Esophagus (tissue), 2 donors: ENCODE data around the gene MYO9B. TPM values are rescaled to one million over a fixed set of nuclear protein-coding genes. Genes with fewer than 3 reads are reported as not detected.

Experiments
- H3K27ac ChIP-seq, 2 donors: one replicate each; pipeline ENCODE4 v1.5.1; 2013; ENCODE audit warnings: low read depth in 2 of 2, mild to moderate bottlenecking in 2 of 2, inconsistent platforms in 1 of 2, low read length in 1 of 2, moderate library complexity in 1 of 2
- H3K27me3 ChIP-seq, 2 donors: one replicate each; pipeline ENCODE4 v1.6.1; 2013; ENCODE audit warnings: low read length in 2 of 2, control low read depth in 1 of 2, mild to moderate bottlenecking in 1 of 2; ENCODE audit not compliant: insufficient read depth in 2 of 2, control insufficient read depth in 1 of 2
- H3K36me3 ChIP-seq, 2 donors: one replicate each; pipeline ENCODE4 v1.6.1; 2013; ENCODE audit warnings: low read length in 1 of 2; ENCODE audit not compliant: control insufficient read depth in 2 of 2, insufficient read depth in 2 of 2
- H3K4me1 ChIP-seq, 2 donors: one replicate each; pipeline ENCODE4 v1.6.1; 2013; ENCODE audit warnings: low read length in 1 of 2; ENCODE audit not compliant: control insufficient read depth in 2 of 2, insufficient read depth in 2 of 2
- H3K4me3 ChIP-seq, 2 donors: one replicate each; pipeline ENCODE4 v1.5.1; 2013; ENCODE audit warnings: low read length in 2 of 2, mild to moderate bottlenecking in 2 of 2, low read depth in 1 of 2, moderate library complexity in 1 of 2
- H3K9me3 ChIP-seq, 2 donors: one replicate each; pipeline ENCODE4 v1.6.1; 2013; ENCODE audit warnings: mild to moderate bottlenecking in 2 of 2, low read depth in 1 of 2, low read length in 1 of 2, moderate library complexity in 1 of 2; ENCODE audit not compliant: control insufficient read depth in 2 of 2, insufficient read depth in 1 of 2
- WGBS, 2 donors: extraction: QIAGEN DNeasy Blood & Tissue Kit; methylation state at CpG; one replicate each; pipeline ENCODE4 v1.1.7; 2013; 5-methylcytosine and 5-hydroxymethylcytosine counted together
- polyA plus RNA-seq, 2 donors: library from polyadenylated mRNA; stranded (reverse); fragments of 200-250 nt; gene quantifications; one replicate each; pipeline ENCODE4 v1.2.3, GENCODE V29; 2013
- donor health status: healthy with polysubstance abuse.
- donor health status: Bipolar disorder and iron deficiency.

Gene MYO9B
- polyA plus RNA-seq, 2 donors, result 24.2 to 41.2 TPM

DNA sequence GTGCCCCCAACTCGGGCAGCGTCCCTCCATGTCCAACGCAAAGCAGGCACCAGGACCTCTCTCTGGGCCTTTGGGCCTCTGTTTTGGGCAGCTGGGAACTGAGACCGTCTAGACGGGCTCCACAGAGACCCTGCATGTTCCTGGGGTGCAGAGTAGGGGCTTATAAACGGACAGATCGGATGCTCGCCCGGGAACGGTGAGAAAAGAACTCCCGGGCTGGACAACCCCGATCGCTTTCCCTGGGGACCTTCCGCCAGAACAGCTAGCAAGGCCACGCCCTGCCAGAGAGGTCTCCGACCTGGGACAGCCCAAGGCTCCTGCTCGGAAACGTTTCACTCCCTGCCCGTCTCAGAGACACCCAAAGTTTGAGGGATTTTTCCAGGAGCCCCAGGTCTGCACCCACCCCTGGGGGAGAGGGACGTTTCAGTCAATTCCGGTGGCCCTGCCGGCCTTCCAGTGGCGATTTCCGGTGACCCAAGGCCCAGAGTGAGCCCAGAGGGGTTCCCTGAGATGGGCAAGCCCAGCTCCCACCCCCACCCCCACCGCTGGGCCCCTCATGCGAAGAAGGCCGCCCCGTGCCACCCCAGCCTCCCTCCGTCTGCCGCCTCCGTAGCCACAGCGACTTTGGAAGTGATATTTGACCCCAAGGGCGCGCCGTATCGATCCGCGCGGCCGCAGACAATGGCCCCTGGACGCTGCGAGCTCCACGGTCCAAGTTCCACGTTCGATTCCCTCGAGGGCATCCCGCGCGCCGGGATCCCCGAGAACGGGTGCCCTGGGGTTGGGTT, 168.4 kb downstream of the MYO9B start:
- H3K4me1 ChIP-seq, result peaks cover 15 to 22% of the 10 kb centered on the region in 2 donors
- no peaks in the 10 kb centered on the region for H3K27me3 ChIP-seq
- peaks cover 4% of the 10 kb centered on the region in 2 donors for H3K36me3 ChIP-seq
- WGBS, 2 donors, result 12 to 14% methylated on average over 51 to 52 of the region's 52 CpGs
- no peaks in the 10 kb centered on the region for H3K9me3 ChIP-seq
- peak overlapping the region; percentile 91 to 94 for H3K4me3 ChIP-seq
- peak overlapping the region; percentile 83 to 95 for H3K27ac ChIP-seq

DNA sequence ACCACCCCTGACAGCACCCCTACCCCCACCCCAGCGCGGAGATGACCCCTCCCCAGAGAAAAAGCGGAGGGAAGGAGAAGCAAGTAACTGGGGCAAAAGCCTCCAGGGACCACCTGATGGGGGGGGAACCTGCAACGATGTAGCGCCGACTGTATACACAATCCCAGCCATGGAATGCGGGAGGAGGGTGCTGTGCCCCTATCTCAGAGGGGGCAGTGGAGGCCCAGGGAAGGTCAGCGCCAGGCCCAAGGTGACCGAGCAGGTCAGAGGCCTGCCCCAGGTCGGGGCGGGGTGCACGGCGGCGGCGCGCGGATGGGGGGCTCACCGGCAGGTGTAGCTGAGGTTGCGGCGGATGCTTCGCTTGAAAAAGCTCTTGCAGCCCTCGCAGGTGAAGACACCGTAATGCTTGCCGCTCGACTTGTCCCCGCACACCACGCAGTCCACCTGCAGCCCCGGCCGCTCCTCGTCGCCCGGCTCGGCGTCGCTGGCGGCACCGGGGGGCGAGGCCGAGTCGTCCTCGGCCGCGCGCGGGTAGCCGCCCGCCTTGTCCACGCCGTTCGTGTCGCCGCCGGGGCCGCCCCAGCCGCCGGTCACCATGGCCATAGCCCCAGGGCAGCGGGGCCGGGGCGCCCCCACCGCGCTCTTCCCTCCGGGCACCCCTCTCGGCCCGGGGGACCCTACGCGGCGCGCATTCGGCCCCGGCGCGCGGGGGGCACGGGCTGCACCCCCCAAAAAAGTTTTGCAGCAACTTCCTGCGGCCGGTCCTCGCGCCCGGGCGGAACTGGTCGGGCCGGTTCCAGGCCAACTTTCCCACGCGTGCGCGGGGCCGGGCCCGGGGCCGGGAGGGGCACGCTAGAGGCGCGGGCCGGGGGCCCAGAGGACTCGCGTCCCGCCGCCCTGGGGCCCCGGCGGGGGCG, 169.3 kb downstream of the MYO9B start:
- 1 to 2% methylated on average over 75 to 100 of the region's 100 CpGs for WGBS, 2 donors
- peak overlapping the region; percentile 83 to 95 for H3K27ac ChIP-seq
- peaks cover 15 to 25% of the 10 kb centered on the region in 2 donors for H3K4me1 ChIP-seq
- no peaks in the 10 kb centered on the region for H3K27me3 ChIP-seq
- no peaks in the 10 kb centered on the region for H3K9me3 ChIP-seq
- peak overlapping the region; percentile 91 to 94 for H3K4me3 ChIP-seq
- peaks cover 4% of the 10 kb centered on the region in 2 donors for H3K36me3 ChIP-seq

DNA sequence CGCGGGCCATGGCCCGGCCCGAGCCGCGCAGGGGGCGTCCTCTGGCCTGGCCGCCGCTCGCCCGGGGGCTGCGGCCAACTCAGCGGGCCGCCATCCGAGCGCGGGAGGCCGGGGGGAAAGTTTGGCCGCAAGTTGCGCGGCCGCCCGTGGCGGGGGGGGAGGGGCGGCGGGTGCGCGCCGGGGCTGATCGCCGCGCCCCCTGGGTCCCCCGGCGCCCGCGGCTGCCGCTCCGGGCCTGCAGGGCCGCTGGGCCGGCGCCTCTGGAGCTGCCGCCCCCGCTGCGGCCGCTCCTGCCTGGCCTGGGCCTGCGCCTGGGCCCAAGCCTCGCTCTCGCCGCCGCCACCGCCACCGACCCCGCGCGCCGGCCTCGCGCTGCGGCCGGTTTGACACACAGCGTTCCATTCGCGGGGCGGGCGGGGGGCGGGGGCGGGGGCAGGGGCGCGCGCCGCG, 170.0 kb downstream of the MYO9B start, which contains the start of gene NR2F6:
Gene NR2F6 (minus strand): TSS at position 385 of the 450 bp plus-strand sequence. CDS start 699 bp downstream, outside the sequence.
- Histone ChIP-seq H3K9me3 (no peaks in the 10 kb centered on the region), H3K27ac (peak within 1 kb of the TSS; percentile 95 to 97), H3K36me3 (peaks cover 0 to 2% of the 10 kb centered on the region in 2 donors), H3K4me3 (peak within 1 kb of the TSS; percentile 91 to 94), H3K4me1 (peaks cover 15 to 29% of the 10 kb centered on the region in 2 donors), H3K27me3 (no peaks in the 10 kb centered on the region)
- WGBS, 2 donors, result 0 to 1% methylated on average over 37 to 72 of the region's 72 CpGs

DNA sequence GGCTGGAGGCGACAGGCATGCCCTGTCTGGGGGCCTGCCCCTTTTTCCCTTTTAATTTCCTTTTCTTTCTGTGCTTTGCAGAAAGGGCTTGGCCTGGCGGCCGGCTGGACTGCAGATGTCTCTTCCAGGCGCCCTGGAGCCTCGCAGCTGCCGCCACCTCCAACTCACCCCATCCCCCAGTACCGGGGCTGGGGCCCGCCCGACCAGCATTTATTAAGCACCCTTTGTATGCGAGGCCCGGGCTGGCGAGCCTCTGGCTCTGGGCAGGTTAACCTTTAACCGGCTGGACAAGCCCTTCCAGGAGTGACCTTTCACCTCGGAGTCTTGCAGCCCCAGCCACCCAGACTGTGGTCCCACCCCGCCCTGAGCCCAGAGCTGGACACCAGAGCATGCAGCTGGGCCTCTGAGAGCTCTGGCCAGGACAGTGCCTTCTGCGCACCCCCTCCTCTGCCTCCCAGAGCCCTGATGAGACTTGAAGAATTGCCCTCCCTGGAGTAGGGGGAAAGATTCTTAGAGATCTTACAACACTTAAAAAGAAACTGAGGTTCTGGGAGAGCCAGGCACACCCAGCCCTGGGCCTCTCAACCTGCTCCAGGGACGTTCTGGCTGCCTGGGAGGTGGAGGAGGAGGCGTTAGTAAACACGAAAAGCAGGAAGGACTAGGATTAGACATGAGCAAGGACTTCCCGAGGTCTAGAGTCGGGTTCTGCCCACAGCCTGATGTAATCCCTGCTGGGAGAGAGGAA, 171.3 kb downstream of the MYO9B start:
- no peaks in the 10 kb centered on the region for H3K9me3 ChIP-seq
- H3K4me3 ChIP-seq, result peak overlapping the region; percentile 63 to 94
- no peaks in the 10 kb centered on the region for H3K27me3 ChIP-seq
- 17 to 18% methylated on average over 21 of the region's 21 CpGs for WGBS, 2 donors
- H3K4me1 ChIP-seq, result peaks cover 13 to 29% of the 10 kb centered on the region in 2 donors
- H3K36me3 ChIP-seq, result no peaks in the 10 kb centered on the region
- H3K27ac ChIP-seq, result peak overlapping the region; percentile 95 to 97

DNA sequence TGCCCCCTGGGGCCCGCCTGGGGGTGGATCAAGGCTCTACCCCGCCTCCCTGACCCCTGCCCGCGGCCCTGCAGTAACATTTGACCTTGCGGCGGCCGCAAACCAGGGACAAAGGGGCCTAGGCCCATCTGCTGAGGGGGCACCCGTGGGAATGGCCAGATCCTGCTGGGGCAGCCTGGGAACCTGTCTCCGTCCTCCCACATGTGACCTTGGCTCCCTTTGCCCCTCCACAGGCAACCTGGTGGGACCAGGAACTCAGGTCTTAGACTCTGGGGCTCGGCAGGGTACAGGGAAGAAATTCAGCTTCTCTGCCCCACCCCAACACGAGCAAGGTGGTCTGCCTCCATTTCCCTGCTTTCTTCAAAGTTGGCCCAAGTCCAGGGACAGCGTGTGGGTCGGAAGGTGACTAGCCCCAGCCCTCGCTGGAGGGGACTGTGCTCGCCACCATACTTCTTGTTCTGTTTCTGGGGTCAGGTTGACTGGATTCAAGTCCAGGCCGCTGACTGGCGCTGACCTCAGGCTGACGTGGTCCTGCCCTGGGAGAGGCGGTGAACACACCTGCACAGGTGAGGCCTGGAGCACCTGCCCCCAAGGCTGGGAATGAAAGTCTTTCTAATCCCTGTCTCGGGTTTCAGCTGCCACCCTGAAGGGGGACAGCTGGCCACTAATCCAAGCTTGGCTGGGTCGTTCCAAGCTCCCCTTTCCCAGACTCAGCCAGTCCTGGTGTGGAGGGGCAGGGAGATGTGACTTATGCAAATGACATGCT, 172.6 kb downstream of the MYO9B start:
- Histone ChIP-seq H3K27ac (peak overlapping the region; percentile 74 to 97), H3K4me3 (no peak overlapping the region), H3K27me3 (no peaks in the 10 kb centered on the region), H3K9me3 (no peaks in the 10 kb centered on the region), H3K4me1 (peaks cover 5 to 23% of the 10 kb centered on the region in 2 donors), H3K36me3 (no peaks in the 10 kb centered on the region)
- WGBS, 2 donors, result 53 to 57% methylated on average over 21 of the region's 21 CpGs

DNA sequence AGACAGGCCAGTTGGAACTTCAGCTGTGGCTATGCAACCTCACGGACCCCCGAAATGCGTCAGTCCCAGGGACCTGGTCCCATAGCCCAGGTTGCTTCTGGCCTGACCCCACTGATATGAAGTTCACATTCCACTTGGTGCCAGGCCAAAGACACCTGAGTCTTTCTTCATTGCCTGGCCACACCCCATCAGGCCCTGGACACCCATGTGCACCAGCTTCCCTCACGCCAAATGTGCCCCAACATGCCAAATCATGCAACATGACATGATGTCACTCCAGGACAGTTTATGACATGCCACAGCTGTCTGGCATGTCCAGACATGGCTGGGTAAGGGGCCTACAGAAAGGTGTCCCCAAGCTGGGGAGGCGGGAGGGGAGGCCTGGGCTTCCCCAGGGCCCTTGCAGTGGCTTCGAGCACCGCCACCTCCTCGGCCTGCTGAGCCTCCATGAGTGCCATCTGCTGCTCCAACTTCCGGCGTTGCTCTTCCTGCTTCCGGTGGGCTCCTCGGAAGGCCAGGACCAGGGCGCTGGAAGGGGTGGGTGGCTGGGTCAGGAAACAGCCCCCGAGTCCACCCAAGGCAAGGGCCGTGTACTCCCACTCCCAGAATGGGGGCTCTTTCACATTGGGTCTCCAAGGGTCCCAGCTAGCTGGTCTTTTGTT, 174.4 kb downstream of the MYO9B start:
- Histone ChIP-seq H3K4me1 (peaks cover 5 to 20% of the 10 kb centered on the region in 2 donors), H3K9me3 (no peaks in the 10 kb centered on the region), H3K4me3 (no peak overlapping the region), H3K27me3 (no peaks in the 10 kb centered on the region), H3K36me3 (no peaks in the 10 kb centered on the region), H3K27ac (peak overlapping the region in 1 of 2 donors; percentile 38)
- 86% methylated on average over 15 of the region's 15 CpGs for WGBS, 2 donors

DNA sequence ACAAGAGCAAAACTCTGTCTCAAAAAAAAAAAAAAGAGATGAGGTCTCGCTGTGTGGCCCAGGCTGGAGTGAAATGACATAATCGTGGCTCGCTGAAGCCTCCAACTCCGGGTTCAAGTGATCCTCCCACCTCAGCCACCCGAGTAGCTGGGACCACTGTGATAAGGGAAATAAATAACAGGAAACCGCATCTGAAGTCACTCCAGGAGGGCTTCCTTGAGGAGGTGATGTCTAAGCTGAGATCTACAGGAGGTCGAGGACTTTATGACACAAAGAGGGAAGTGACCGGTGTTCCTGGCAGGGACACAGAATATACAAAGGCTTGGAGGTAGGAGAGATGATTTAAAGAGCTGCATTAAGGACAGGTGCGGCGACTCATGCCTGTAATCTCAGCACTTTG, 179.1 kb downstream of the MYO9B start:
- Histone ChIP-seq H3K4me3 (no peak overlapping the region), H3K27me3 (no peaks in the 10 kb centered on the region), H3K36me3 (no peaks in the 10 kb centered on the region), H3K27ac (no peak overlapping the region), H3K9me3 (peaks cover 0 to 3% of the 10 kb centered on the region in 2 donors), H3K4me1 (peaks cover 0 to 6% of the 10 kb centered on the region in 2 donors)
- WGBS, 2 donors, result 82% methylated on average over 10 of the region's 10 CpGs

DNA sequence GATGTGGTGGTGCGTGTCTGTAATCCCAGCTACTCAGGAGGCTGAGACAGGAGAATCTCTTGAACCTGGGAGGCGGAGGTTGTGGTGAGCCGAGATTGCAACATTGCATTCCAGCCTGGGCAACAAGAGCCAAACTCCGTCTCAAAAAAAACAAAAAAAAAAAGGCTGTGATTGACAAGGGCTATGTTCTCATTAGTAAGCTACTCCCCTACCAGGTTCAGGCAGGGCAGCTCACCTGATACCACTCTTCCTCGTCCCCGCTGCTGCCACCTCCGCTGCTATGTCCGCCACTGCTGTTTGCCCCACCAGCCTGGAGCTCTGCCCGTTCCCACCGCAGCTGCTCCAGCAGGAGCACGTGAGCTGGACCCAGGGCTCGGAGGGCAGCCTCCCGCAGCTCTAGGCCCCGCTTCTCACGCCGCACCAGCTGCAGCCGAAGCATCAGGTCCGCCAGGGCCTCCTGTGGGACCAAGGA, 179.6 kb downstream of the MYO9B start:
- peaks cover 0 to 3% of the 10 kb centered on the region in 2 donors for H3K9me3 ChIP-seq
- H3K27ac ChIP-seq, result no peak overlapping the region
- peaks cover 0 to under 1% of the 10 kb centered on the region in 2 donors for H3K4me1 ChIP-seq
- no peaks in the 10 kb centered on the region for H3K27me3 ChIP-seq
- 64% methylated on average over 18 of the region's 18 CpGs for WGBS, 2 donors
- no peak overlapping the region for H3K4me3 ChIP-seq
- H3K36me3 ChIP-seq, result no peaks in the 10 kb centered on the region
